Stimulated activated CD4-positive, alpha-beta T cell treated with anti-CD3 and anti-CD28 coated beads, Interleukin-12 subunit alpha, Interleukin-12 subunit beta, amount 100 ng/mL, for 4 hours (primary cell): ENCODE results near the gene MYO9A.
"Not testable (repeated sequence)": the region's sequence is repeated elsewhere in the genome, so short reads cannot be mapped to it uniquely, and the experiment has no call there.

Experiments used
- DNase-seq: peaks from one replicate; pipeline ENCODE4 v3.0.0-alpha.2; 2020

The MYO9A gene

GRCh38 chr15:71939981-71940588 lies 177.9 kb downstream of the MYO9A start:
- DNase-seq: no peak

GRCh38 chr15:71937650-71938311 lies 180.2 kb downstream of the MYO9A start:
- DNase-seq: no peak

- DNase-seq: no peak
These were observed 183.5 kb downstream of the MYO9A start for GRCh38 chr15:71934446-71934845.

GRCh38 chr15:71932689-71933088 lies 185.3 kb downstream of the MYO9A start:
- no peak for DNase-seq

- no peak for DNase-seq
These were observed 186.7 kb downstream of the MYO9A start for GRCh38 chr15:71931261-71931660.

GRCh38 chr15:71925145-71925544 lies 192.8 kb downstream of the MYO9A start:
- no peak for DNase-seq

GRCh38 chr15:71921191-71921590 lies 196.8 kb downstream of the MYO9A start:
- DNase-seq: no peak

GRCh38 chr15:71920573-71920972 lies 197.4 kb downstream of the MYO9A start:
- DNase-seq: no peak

GRCh38 chr15:71916834-71917233 lies 201.1 kb downstream of the MYO9A start:
- no peak for DNase-seq

- no peak for DNase-seq
These were observed 203.9 kb downstream of the MYO9A start for GRCh38 chr15:71914092-71914491.

- no peak for DNase-seq
These were observed 218.3 kb downstream of the MYO9A start for GRCh38 chr15:71899674-71900073.

GRCh38 chr15:71893691-71894090 lies 224.3 kb downstream of the MYO9A start:
- no peak for DNase-seq

- no peak for DNase-seq
These were observed 225.6 kb downstream of the MYO9A start for GRCh38 chr15:71892335-71892734.

GRCh38 chr15:71891026-71891425 lies 226.9 kb downstream of the MYO9A start:
- DNase-seq: no peak

- DNase-seq: no peak
These were observed 228.0 kb downstream of the MYO9A start for GRCh38 chr15:71889947-71890346.

- DNase-seq: no peak
These were observed 228.6 kb downstream of the MYO9A start for GRCh38 chr15:71889385-71889784.

GRCh38 chr15:71888797-71889196 lies 229.2 kb downstream of the MYO9A start:
- no peak for DNase-seq

GRCh38 chr15:71885390-71885789 lies 232.6 kb downstream of the MYO9A start:
- DNase-seq: no peak

GRCh38 chr15:71883447-71883846 lies 234.5 kb downstream of the MYO9A start:
- no peak for DNase-seq

- no peak for DNase-seq
These were observed 237.7 kb downstream of the MYO9A start for GRCh38 chr15:71880276-71880675.

GRCh38 chr15:71874245-71874644 lies 243.7 kb downstream of the MYO9A start:
- no peak for DNase-seq

GRCh38 chr15:71858232-71858631 lies 259.7 kb downstream of the MYO9A start:
- DNase-seq: not testable (repeated sequence)

GRCh38 chr15:71853543-71853942 lies 264.4 kb downstream of the MYO9A start:
- DNase-seq: no peak

- DNase-seq: no peak
These were observed 273.0 kb downstream of the MYO9A start for GRCh38 chr15:71844916-71845315.

GRCh38 chr15:71841563-71841962 lies 276.4 kb downstream of the MYO9A start:
- DNase-seq: no peak
